NCI-H1930 (cell line): ENCODE results near the gene FABP7.

Experiments
- DNase-seq, 2 experiments: peaks; one replicate each; lab custom pipeline; 2025; lab: John Stamatoyannopoulos, UW

FABP7 gene

DNA sequence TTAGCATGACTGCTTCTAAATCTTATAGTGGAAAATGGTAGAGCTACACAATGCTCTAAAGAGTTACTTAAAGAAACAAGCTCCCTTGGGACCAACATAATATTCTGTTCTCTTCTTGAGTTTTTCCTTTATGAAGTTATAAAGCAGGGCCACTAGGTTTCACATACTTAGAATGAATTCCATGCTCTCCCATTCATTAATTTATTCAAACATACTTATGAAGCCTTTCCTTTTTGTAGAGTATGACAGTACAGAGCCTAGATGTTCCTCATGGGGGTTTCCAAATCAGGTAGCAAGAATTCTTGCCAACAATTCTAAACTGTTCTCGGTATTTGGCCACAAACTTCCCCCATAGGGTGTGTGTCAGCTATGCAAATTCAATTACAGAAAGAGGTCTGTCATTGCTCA lies 20.6 kb upstream of the FABP7 start:
- DNase-seq, result no peak

DNA sequence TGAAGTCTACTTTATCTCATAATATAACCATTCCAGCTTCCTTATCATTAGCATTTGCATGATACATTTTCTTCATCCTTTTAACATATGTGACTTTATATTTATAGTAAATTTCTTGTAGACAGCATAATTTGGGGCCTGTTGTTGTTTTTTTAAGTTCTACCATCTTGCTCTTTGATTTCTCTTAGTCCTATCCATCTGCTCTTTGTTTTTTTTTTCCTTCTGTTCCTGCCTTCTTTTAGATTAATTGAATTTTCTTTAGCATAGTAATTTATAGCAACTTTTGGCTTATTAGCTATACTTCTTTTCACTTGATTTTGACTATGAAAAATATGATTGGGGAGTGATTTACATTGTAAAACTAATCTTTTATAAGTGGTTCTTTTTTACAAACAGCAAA lies 19.2 kb upstream of the FABP7 start:
- DNase-seq, result no peak

DNA sequence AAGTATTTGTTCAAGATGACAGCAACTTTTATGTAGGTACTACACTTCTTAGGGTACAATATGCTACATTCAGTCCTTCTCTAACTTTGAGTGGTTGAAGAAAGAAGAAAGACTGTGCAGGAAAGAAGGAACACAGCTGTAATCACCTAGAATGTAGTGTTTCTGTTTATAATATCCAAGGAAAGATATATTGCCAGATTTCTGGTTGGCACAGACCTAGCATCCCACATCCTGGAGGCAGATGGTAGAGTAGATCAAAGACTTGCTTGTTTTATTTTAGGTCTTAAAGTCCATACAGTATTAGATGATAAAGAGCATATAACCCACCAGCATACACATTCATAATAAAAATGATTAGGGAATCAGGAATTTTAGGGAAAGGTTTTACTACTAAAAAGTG lies 13.3 kb upstream of the FABP7 start:
- DNase-seq, result no peak

DNA sequence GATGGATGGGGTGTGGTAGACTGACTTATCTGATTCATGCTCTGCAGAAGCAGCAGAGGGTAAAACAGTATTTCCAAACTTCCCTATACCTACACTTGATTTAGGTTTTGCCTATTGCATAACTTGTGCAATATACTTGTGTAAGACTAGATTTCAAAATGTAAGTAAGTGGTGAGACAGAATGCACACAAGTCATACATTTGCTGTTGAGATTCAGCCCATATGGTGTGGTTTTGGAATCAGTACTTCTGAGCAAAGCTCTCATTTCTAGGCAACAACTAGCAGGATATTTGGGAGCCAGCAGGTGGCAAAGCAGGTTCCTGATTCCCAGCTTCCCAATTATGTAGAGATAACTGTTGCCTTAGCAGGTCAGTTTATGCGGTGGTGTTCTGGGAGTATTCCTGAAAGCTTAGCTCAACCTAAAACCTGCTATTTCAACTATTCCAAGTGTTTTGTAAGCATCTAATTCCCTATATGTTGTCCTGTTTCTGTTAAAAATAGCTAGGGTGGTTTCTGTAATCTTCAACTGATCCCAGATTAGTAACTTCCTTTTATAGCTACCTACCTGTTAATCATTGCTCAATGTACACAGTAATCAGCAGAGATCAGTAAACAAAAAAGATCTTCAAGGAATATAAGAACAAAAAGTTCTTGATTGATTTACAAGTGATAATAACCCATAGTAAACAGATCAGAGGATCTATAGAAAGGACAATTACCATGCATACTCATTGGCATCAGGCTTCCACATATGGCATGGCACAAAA lies 8.5 kb upstream of the FABP7 start:
- DNase-seq, result no peak

DNA sequence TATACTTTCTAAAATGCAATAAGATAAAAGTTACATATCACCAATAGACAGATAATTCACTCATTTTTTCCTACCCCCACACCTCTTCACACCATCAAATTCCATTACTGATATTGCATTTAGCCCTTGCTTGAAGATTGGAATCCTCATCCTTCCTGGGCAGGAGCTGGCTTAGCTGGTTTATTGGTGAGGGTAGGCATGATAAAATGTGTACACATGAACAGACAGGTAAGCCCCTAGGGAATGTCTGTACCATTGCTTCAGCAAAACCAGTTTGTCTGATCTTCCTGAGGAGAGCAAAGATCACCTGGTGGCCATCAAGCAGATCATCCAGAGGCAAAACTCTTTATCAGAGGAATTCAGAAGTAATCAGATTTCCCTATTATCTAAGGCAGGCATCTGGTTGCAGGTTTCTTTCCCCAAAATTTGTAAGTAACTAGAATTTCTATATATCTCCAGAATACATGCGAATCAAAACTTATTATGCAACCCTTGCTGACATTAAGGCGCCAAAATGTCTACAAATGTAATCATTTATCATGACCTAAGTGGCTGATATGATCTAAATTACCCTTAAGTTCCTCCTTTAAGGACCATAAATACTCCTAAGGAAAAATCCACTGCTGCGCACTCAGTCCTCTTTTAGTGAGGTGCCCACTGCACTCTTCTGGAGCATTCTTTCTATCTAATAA lies 6.6 kb upstream of the FABP7 start:
- DNase-seq, result no peak

DNA sequence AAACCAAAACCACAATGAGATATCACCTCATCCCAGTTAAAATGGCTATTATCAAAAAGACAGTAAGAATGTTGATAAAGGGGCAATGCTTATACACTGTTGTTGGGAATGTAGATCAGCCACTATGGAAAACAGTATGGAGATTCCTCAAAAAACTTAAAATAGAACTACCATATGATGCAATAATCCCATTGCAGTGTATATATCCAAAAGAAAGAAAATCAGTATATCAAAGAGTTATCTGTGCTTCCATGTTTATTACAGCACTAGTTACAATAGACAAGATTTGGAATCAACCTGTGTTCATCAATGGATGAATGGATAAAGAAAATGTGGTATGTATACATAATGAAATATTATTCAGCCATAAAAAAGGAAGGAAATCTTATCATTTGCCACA lies 3.5 kb upstream of the FABP7 start:
- no peak for DNase-seq

DNA sequence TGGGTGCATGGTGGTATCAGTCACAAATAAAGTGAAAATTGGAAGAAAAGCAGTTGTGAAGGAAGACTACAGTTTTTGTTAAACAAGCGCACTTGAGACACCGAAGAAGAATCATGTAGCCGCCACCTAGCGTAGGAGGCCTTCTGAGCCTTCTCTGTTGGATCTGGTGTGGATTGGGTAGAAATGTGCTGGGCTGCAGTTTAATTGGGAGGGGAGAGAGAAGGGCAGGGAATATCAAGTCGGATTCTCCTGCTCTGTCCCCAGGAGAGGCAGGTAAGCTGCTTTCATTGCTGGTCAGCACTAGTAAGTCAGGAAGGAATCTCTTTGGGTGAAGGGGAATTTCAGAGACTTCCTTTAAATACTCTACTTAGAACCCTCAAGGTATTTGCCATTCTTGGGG lies 1.2 kb upstream of the FABP7 start:
- DNase-seq, result no peak

DNA sequence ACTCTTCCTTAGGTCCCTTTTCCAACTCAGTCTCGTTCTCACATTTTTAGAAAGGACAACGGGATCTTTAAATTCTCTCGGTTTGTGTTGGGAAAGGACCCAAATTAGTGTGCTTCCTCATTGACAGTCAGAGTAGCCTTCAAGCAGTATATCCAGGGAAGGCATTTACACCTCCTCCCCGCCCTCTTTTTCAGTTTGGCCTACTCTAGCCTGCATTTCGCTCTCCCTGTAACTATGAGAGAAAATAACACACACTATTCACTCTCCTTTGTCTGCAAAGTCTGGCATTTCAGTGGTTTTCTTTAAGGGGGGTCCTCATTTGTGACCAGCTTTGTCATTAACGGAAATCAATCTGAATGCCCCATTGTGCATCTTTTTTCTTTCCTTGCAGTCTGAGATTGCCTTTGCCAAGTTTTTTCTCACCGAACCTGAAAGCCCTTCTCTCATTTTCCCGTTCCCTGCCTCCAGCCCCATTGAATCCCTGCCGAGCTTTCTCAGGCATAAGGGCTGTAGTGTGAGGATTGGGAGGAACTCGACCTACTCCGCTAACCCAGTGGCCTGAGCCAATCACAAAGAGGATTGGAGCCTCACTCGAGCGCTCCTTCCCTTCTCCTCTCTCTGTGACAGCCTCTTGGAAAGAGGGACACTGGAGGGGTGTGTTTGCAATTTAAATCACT lies 393 bp upstream of the FABP7 start:
- DNase-seq, result no peak

DNA sequence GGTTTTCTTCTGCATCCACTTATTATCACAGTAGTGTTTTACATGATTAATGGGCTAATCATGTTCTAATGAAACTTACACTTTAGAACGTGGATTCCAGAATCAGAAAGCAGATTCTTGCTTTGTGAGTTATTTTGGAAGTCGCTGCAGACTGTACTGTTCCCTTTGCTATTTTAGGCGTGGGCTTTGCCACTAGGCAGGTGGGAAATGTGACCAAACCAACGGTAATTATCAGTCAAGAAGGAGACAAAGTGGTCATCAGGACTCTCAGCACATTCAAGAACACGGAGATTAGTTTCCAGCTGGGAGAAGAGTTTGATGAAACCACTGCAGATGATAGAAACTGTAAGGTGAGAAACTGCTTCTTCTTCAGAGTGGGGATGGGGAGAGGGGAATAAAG lies 598 bp downstream of the FABP7 start:
- DNase-seq, result no peak

DNA sequence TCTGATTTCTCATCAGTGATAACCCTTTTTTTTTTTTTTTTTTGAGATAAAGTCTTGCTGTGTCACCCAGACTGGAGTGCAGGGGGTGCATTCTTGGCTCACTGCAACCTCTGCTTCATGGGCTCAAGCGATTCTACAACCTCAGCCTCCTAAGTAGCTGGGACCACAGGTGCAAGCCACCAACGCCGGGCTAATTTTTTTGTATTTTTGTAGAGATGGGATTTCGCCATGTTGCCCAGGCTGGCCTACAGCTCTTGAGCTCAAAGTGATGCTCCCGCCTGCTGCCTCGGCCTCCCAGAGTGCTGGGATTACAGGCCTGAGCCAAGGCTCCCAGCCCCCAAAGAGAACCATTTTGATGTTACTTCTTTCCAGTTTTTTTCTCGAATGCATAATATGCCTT lies 2.2 kb downstream of the FABP7 start:
- no peak for DNase-seq

DNA sequence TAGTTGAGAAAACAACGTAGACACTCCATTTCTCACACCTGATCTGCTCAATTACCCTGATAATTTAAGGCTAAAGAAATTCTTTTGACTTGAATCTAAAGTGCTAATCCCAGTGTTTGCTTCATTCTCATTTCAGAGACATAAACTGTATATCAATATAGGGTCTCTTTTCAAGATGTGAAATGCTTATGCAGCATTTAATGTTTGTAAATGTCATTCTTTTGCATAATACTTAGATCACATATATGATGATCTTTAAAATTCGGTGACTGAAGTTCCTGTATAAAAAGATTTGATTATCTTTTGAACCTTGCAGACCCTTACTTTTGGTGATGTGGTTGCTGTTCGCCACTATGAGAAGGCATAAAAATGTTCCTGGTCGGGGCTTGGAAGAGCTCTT lies 3.9 kb downstream of the FABP7 start:
- DNase-seq, result no peak

DNA sequence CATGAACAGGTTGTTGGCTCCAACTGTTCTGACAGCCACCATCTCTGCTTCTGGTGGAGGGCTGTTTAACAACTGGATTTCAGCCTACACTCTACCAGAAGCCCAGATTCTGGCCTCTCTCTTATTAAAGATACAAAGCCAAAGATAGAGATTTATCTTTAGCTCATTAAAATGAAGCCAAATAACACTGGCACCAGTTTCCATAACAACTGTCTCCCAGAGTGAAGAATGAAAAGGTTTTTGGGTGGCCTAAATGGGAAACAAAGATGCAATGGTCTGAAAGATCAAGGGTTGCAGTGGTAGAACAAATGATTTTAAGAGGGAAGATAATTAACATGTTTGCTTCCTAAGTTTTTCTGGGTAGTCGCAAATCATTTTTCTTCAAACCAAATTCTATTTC lies 6.4 kb downstream of the FABP7 start:
- DNase-seq, result no peak

DNA sequence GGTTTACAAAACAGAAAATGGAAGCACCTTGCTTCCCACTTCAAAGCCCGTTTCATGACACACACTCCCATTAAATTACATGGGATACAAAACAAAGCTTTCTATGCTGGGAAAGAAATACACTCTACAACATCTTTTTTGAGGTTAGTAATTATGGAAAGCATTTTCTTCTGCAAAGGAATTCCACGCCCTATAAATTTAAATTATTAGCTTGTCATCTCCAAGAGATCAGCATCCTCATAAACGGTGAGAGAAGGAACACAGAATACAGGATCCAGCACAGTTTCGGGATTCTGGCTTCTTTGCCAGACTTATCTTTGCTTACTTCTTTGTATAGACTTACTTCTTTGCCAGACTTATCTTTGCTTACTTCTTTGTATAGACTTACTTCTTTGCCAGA lies 8.2 kb downstream of the FABP7 start:
- no peak for DNase-seq

DNA sequence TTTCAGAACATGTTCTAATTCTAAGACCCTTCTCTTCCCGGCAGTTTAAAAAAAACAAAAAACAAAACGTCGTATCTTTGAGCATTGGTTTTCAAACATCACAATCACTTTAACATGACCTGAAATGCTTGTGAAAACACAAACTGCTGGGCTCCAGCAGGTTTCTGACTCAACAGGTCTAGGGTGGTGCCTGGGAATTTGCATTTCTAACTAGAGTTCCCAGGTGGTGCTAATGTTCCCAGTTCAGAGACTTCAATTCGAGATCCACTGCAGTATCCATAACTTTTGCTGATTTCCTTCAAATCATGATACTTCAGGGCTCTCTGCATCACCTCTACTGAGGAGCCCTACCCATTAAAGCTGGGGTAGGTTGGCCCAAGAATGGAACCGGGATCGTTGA lies 8.7 kb downstream of the FABP7 start:
- DNase-seq, result no peak

DNA sequence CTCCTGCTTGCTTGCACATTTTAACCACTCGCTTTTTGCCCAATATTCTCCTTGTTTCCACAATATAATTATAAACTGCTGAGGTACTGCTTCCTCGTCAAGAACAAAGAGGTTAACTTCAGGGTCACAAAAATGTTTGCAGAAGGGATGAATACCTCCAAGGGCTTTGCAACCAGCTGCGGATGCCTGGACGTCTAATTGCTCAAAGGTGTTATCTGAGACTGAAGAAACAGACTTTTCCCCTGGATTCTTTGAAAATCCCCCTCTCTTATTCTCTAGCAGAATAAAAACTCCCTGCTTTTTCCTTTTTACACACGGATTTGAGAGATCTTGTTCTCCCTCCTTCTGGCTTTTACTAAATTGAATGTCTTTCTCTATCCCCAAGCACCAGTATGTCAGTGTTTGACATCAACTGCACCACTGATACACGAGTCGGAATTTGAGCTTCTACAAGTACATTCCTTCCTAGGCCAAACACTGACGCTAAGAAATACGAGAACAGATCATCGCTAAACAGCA lies 9.2 kb downstream of the FABP7 start:
- no peak for DNase-seq

DNA sequence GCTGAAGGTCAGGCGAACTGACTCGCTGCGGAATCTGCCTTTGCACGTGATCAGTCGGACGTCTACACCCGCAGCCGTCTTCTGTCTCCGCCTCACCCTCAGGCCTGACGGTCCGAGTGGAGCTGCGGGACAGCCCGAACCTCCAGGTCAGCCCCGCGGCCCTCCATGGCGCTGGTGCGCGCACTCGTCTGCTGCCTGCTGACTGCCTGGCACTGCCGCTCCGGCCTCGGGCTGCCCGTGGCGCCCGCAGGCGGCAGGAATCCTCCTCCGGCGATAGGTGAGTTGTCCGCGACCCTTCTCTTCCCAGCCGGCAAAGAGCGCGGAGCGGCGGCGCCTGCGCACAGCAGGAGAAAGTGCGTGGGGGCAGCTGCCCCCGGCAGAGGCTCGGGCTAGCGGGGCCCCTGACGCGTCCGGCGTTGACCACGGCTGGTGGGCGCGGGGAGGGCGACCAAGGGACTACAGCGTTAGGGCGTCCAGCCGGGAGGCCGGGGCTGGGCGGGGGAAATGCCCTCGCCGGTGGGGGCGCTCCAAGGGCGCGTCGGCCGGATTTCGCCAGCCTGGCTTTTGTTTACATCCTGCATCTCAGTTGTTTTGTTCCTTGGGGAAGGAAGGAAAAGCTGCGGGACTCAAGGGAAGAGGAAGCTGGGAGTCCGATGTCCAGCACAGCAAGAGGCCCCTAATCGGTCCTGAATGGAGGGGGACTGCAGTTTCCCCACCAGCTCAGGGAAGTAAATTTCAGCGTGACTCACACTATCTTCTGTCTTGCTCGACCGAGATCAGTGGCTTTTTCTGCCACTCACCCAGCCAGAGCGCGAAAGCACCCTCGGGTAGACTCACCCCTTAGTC lies 9.9 kb downstream of the FABP7 start, which contains the start of gene SMPDL3A:
TSS of gene SMPDL3A (plus strand) at position 77 of the 846 bp plus-strand sequence. CDS start at position 166, 89 bp downstream.
- DNase-seq, result peak; percentile 46 to 60

DNA sequence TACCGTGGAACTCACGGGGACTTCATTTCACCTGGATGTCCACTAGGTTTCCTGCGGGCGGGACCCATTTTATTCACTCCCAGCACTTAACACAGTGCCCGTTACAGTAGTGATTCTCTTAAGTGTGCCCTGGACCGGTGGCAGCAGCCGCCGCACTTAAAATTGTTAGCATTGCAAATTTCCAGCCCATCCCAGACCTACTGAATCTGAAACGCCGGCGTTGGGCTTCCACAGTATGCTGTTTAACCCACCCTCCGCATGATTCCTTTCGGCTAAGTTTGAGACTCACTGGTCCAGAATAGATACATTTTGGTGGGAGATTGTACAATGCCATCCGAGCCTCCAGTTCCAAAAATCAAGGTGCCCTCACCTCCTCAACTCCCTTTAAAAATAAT lies 10.5 kb downstream of the FABP7 start:
- DNase-seq, result peak in 1 of 2 experiments; percentile 33

DNA sequence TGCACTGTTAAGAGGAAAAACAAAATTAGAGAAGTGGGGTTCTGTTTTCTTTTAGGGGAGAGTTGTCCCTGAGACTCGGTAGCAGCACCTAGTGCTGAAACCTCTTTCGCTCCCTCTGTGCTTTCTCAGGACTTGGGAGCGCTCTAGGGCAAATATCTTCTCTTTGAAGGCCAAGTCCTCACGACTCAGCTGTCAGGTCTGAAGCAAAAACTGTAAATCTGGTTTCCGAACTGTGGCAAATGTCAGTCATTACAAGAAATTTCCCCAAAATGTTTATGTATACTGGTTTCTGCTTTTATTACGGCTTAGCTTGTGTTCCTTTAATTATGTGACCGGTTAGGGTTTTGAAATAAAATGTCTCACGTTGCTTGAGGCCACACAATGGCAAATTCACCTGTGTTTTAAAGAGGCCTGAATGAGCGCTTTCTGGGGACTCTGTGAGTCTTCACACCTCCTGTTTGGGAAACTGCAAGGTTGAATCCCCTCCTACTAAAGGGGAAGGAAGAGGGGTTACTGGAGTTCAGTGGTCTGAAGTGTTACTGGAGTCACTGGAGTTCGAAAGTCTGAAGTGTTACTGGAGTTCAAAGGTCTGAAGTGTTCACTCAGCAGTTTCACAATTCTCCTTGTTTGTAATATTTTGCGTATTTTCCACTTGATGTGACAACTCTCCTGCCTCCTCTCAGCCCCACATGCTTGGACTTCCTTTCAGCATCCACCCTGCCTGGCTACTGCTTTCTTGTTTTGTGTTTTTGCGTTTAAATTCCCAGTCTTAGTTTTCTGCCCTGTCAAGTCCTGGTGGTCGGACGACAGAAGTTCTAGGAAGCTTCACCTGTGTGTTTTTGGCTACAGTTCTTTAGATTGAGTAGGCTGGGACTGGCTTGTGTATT lies 11.2 kb downstream of the FABP7 start:
- no peak for DNase-seq

DNA sequence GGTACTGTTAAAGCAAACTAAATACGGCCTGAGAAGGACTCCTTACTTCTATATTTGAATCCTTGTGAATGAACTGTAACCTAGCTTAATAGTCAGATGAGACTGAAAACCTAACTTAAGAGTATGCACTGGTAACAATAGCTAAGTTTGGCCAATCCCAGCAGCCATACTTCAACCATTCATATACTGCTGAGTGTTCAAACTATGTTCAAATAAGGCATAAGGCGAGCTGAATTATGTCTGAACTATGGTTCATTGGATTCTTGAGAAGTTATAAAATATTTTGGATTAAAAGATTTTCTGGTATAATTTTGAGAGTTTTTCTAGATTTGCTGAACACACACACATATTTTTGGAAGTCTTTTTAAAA lies 11.8 kb downstream of the FABP7 start:
- DNase-seq, result no peak

DNA sequence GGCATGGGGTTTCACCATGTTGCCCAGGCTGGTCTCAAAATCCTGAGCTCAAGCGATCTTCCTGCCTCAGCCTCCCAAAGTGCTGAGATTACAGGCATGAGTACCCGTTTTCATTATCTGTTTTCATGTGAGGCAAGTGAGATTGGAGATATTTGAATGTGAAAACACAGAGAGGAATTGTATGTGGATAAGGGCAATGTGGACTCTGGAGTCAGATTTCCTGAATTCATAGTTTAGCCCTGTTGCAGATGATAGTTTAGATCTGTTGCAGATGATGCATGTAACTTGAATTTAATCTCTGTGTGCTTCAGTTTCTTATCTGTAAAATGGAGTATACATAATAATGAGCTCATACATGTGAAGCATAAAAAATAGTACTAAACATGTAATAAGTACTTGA lies 13.2 kb downstream of the FABP7 start:
- no peak for DNase-seq

DNA sequence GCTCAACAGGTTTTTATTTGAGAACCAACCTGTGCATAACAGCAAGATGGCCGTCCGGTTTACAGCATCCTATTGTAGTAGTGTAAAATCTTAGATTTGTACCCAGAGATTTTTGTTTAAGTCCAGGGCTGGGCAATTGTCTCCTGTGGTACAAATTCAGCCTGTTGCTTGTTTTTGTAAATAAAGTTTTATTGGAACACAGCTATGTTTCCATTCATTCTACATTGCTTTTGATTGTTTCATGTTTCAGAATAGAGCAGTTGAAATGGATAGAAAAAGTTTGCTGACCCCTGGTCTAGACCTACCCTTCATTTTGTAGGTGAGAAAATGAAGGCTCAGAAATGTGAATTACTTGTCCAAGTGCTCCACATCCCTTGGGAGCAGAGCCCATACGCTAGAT lies 18.0 kb downstream of the FABP7 start:
- DNase-seq, result no peak
